Type B pancreatic cell (in vitro differentiated cells): Measurements from ENCODE around the gene BTLA. TPM values are rescaled to one million over a fixed set of nuclear protein-coding genes. Genes with fewer than 3 reads are reported as not detected.

Experiments
- DNase-seq: peaks from one replicate; pipeline ENCODE4 v3.0.0; 2021; ENCODE audit warnings: mixed read lengths; ENCODE audit not compliant: unreplicated experiment; ENCODE audit errors: extremely low spot score
- H3K27ac Mint-ChIP-seq: 2 replicates; pipeline ENCODE4 v1.8.0; 2021; ENCODE audit warnings: mild to moderate bottlenecking, mixed read lengths
- H3K27me3 Mint-ChIP-seq: 2 replicates; pipeline ENCODE4 v1.8.0; 2021; ENCODE audit warnings: mixed read lengths
- H3K36me3 Mint-ChIP-seq: 2 replicates; pipeline ENCODE4 v1.8.0; 2021; ENCODE audit warnings: mixed read lengths
- H3K4me1 Mint-ChIP-seq: one replicate; pipeline ENCODE4 v1.8.0; 2021; ENCODE audit warnings: mixed read lengths; ENCODE audit not compliant: unreplicated experiment
- H3K4me3 Mint-ChIP-seq: 2 replicates; pipeline ENCODE4 v1.8.0; 2021; ENCODE audit warnings: mild to moderate bottlenecking, mixed read lengths
- H3K9me3 Mint-ChIP-seq: 2 replicates; pipeline ENCODE4 v1.8.0; 2021; ENCODE audit warnings: mixed read lengths
- CTCF ChIP-seq: fragments of 200-600 bp; sonication (generic); conservative IDR thresholded peaks from 2 replicates; pipeline ENCODE4 v1.5.0; 2021; ENCODE audit warnings: antibody characterized with exemption, mild to moderate bottlenecking
- total RNA-seq: library from RNA; stranded (reverse); gene quantifications from 2 replicates; pipeline ENCODE4 v1.2.1, GENCODE V29; 2021; ENCODE audit warnings: low replicate concordance

Gene BTLA
- total RNA-seq, 1 donor from 2014 or later: not detected

- Mint-ChIP-seq H3K4me1 (peaks cover 4% of the 10 kb centered on the region), H3K4me3 (no peak overlapping the region), H3K27ac (no peak overlapping the region), H3K27me3 (peaks cover 28% of the 10 kb centered on the region), H3K9me3 (no peaks in the 10 kb centered on the region), H3K36me3 (no peaks in the 10 kb centered on the region)
- no peak for TF ChIP-seq CTCF
- DNase-seq: no peak
Measured at GRCh38 chr3:112417696-112418318, 81.5 kb downstream of the BTLA start.

GRCh38 chr3:112416391-112417212, 82.7 kb downstream of the BTLA start:
- no peak overlapping the region for H3K27ac Mint-ChIP-seq
- H3K27me3 Mint-ChIP-seq: peaks cover 17% of the 10 kb centered on the region
- H3K4me1 Mint-ChIP-seq: peaks cover 4% of the 10 kb centered on the region
- H3K36me3 Mint-ChIP-seq: no peaks in the 10 kb centered on the region
- no peak for TF ChIP-seq CTCF
- H3K9me3 Mint-ChIP-seq: no peaks in the 10 kb centered on the region
- DNase-seq: no peak
- no peak overlapping the region for H3K4me3 Mint-ChIP-seq

GRCh38 chr3:112415390-112415789, 83.9 kb downstream of the BTLA start:
- DNase-seq: no peak
- Mint-ChIP-seq H3K9me3 (no peaks in the 10 kb centered on the region), H3K27me3 (peaks cover 5% of the 10 kb centered on the region), H3K4me3 (no peak overlapping the region), H3K4me1 (peaks cover 4% of the 10 kb centered on the region), H3K36me3 (no peaks in the 10 kb centered on the region), H3K27ac (no peak overlapping the region)
- TF ChIP-seq CTCF: no peak

Other genes starting within 250 kb of the BTLA start
- gene SLC9C1, start 205.3 kb downstream of the BTLA start, total RNA-seq: 0.48 and 0.99 TPM in 2 replicates
- 11.9 and 20.1 TPM in 2 replicates for gene CD200, start 166.3 kb downstream of the BTLA start, total RNA-seq
- 32.5 and 35.3 TPM in 2 replicates for gene ATG3, start 62.5 kb upstream of the BTLA start, total RNA-seq
- 23.9 and 31.6 TPM in 2 replicates for gene SLC35A5, start 62.6 kb upstream of the BTLA start, total RNA-seq
- gene CCDC80, start 141.7 kb upstream of the BTLA start, total RNA-seq: 169 and 174 TPM in 2 replicates